ENCODE measurements around the gene ZBED5. TPM values are rescaled to one million over a fixed set of nuclear protein-coding genes. Genes with fewer than 3 reads are reported as not detected.

The ZBED5 gene
- total RNA-seq, 1 experiment from 2014 or later: 43.5 TPM

DNA sequence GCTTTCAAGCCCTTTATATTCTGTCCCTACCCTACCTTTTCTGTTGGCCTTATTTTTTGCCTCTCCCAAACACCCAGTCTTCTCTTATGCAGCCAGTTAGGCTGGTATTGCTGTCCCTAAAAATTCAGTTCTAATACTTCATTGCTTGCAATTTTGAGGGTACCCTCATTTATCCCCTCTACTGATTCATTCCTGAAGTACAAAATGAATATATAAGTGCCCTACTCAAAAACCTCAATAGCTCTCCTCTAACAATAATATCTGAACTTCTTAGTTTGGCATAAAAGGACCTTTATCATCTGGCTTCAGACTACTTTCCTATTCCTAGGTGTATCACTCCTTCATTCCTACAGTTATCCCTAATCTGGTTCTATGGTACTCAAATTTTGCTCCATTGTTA is 43.9 kb downstream of the ZBED5 start:
- TF ChIP-seq, protein P1, sequence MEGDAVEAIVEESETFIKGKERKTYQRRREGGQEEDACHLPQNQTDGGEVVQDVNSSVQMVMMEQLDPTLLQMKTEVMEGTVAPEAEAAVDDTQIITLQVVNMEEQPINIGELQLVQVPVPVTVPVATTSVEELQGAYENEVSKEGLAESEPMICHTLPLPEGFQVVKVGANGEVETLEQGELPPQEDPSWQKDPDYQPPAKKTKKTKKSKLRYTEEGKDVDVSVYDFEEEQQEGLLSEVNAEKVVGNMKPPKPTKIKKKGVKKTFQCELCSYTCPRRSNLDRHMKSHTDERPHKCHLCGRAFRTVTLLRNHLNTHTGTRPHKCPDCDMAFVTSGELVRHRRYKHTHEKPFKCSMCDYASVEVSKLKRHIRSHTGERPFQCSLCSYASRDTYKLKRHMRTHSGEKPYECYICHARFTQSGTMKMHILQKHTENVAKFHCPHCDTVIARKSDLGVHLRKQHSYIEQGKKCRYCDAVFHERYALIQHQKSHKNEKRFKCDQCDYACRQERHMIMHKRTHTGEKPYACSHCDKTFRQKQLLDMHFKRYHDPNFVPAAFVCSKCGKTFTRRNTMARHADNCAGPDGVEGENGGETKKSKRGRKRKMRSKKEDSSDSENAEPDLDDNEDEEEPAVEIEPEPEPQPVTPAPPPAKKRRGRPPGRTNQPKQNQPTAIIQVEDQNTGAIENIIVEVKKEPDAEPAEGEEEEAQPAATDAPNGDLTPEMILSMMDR (conservative IDR thresholded peaks at IDR 0.05; ENCODE audit: low read depth, low read length): no peak
- ChIA-PET CTCF (no interaction called here), POLR2A (ENCODE audit: low non-redundant PET) (no interaction called here)
- Histone ChIP-seq H3K4me1 (ENCODE audit: insufficient read depth, low read length, poor library complexity, severe bottlenecking) (no peaks in the 10 kb centered on the region), H3K36me3 (ENCODE audit: insufficient read depth, low read length, poor library complexity, severe bottlenecking) (no peaks in the 10 kb centered on the region), H3K27me3 (replicated peaks; ENCODE audit: insufficient read depth, low read depth, low read length, poor library complexity) (no peaks in the 10 kb centered on the region), H3K27ac (ENCODE audit: low read depth, low read length, poor library complexity, severe bottlenecking) (no peak overlapping the region), H3K4me3 (ENCODE audit: low read depth, low read length, poor library complexity, severe bottlenecking) (no peak overlapping the region), H3K9me3 (ENCODE audit: low read depth, low read length, poor library complexity, severe bottlenecking) (no peaks in the 10 kb centered on the region)
- no peak for DNase-seq (ENCODE audit: low spot score)
- BruUV-seq (replicated peaks): no TSS peak
- intact Hi-C loops (cut with micrococcal nuclease; ENCODE audit: unreplicated experiment): no loop called here

DNA sequence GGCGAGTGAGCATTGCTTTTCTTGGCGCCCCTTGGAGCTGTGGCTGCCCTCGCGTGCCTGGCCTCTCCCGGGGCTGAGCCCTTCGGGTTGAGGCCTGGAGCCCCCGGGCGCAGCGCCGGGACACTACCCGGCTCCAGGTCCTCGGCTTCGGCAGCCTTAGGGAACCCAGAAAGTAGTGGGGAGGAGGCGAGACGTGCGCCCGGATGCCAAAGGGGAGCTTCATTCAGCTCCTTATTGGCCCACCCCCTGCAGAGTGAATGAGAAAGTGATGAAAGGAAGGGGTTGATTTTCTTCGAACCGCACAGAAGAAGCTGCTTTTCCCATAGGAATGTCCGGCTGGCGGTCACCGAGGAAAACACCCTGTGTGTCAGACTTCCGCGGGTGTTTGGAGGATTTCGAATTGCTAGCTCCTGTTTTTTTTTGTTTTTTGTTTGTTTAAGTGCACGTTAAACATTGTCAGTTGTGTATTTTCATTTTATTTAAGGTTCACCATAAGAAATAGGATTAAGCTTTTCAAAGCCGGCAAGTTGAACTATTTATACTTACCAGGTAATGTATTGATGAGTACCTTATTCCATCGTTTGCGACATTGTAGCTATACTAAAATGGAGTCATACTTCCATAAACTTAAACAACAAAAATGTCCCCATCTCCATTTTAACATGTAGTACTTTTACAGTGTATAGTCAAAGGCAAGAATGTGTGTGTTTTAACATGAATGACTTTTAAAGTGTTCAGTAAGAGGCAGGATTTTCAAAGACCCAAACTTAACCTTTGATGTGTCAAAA is 48.3 kb downstream of the ZBED5 start:
- Histone ChIP-seq H3K4me3 (ENCODE audit: low read depth, low read length, poor library complexity, severe bottlenecking) (peak overlapping the region; percentile 94), H3K27ac (ENCODE audit: low read depth, low read length, poor library complexity, severe bottlenecking) (peak overlapping the region; percentile 98), H3K27me3 (replicated peaks; ENCODE audit: insufficient read depth, low read depth, low read length, poor library complexity) (no peaks in the 10 kb centered on the region), H3K4me1 (ENCODE audit: insufficient read depth, low read length, poor library complexity, severe bottlenecking) (peaks cover 18% of the 10 kb centered on the region), H3K9me3 (ENCODE audit: low read depth, low read length, poor library complexity, severe bottlenecking) (no peaks in the 10 kb centered on the region), H3K36me3 (ENCODE audit: insufficient read depth, low read length, poor library complexity, severe bottlenecking) (peaks cover 26% of the 10 kb centered on the region)
- ChIA-PET CTCF (interaction anchor here (0.5 to 1.0 kb wide), 3 partner anchors 47 to 124 kb away, joined by 3 read pairs; no protein-coding TSS in a partner anchor), POLR2A (ENCODE audit: low non-redundant PET) (interaction anchor here (0.7 to 1.7 kb wide), 6 partner anchors 11 to 811 kb away, joined by 3 to 8 read pairs (median 6); partner anchors contain the start of genes CTR9 and ZBED5)
- DNase-seq (ENCODE audit: low spot score): peak; percentile 69
- BruUV-seq (replicated peaks): TSS peak; percentile 76
- TF ChIP-seq EZH2 (IDR thresholded peaks at IDR 0.05; ENCODE audit: borderline replicate concordance, low read depth, low read length, poor library complexity, severe bottlenecking): no peak
- TF ChIP-seq, protein P1 (conservative IDR thresholded peaks at IDR 0.05; ENCODE audit: low read depth, low read length): no peak
- intact Hi-C loops (cut with micrococcal nuclease; ENCODE audit: unreplicated experiment): loop anchor here (5.0 kb wide), 2 partner anchors 48 to 123 kb away; partner anchors contain the start of gene ZBED5

DNA sequence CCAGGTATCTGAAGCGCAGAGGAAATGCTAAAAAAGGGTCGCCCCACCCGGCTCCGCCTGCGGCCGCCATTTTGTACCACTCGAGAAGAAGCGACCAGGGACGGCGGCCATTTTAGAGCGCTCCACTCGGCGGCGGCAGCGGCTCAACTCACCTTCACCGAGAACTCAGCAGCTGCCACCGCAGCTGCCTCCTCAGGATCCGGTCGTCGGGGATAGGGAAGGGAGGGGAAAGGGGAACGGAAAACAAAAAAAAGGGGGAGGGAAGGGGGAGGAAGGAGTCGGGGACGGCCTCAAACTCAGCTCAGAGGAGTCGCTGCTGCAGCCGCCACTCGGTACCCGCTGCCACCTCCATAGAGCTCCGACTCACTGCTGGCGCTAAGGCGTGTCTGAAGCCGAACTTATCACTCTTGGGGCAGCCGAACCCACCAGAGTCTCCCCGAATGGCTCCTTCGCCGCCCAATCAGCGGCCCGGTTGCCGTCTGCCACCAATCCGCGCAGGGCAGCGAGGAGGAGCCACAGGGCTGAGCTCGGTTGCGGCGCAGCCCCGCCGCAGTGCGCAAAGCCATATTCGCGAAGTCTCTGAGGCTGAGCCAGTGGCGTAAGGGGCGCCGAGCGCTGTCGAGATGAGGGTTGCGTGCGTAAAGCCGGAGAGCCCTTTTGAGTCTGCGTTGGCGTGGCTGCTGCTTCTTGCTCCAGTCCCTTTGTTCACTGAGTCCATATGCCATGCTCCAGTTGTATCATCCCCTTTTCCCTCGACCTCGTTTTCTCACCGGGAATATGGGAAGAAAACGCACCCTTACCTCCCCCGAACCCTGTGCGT is 49.1 kb downstream of the ZBED5 start, which contains the start of gene EIF4G2:
TSS of gene EIF4G2 (minus strand) at position 374 of the 820 bp plus-strand sequence.
- H3K4me1 ChIP-seq (ENCODE audit: insufficient read depth, low read length, poor library complexity, severe bottlenecking): peaks cover 18% of the 10 kb centered on the region
- intact Hi-C loops (cut with micrococcal nuclease; ENCODE audit: unreplicated experiment): loop anchor here (5.0 kb wide), 2 partner anchors 49 to 124 kb away; partner anchors contain the start of gene ZBED5
- CTCF ChIA-PET: interaction anchor here (0.5 to 1.0 kb wide), 3 partner anchors 16 to 404 kb away, joined by 3 to 5 read pairs (median 3); no protein-coding TSS in a partner anchor
- TF ChIP-seq, protein P1 (conservative IDR thresholded peaks at IDR 0.05; ENCODE audit: low read depth, low read length): no peak
- TF ChIP-seq EZH2 (IDR thresholded peaks at IDR 0.05; ENCODE audit: borderline replicate concordance, low read depth, low read length, poor library complexity, severe bottlenecking): no peak
- peak; percentile 99 for DNase-seq (ENCODE audit: low spot score)
- no peaks in the 10 kb centered on the region for H3K9me3 ChIP-seq (ENCODE audit: low read depth, low read length, poor library complexity, severe bottlenecking)
- BruUV-seq (replicated peaks): no TSS peak
- no peaks in the 10 kb centered on the region for H3K27me3 ChIP-seq (replicated peaks; ENCODE audit: insufficient read depth, low read depth, low read length, poor library complexity)
- POLR2A ChIA-PET (ENCODE audit: low non-redundant PET): interaction anchor here (0.6 to 1.7 kb wide), 8 partner anchors 11 to 125 kb away, joined by 3 to 17 read pairs (median 5); partner anchors contain the start of genes CTR9 and ZBED5
- peaks cover 34% of the 10 kb centered on the region for H3K36me3 ChIP-seq (ENCODE audit: insufficient read depth, low read length, poor library complexity, severe bottlenecking)
- peak within 1 kb of the TSS; percentile 98 for H3K27ac ChIP-seq (ENCODE audit: low read depth, low read length, poor library complexity, severe bottlenecking)
- H3K4me3 ChIP-seq (ENCODE audit: low read depth, low read length, poor library complexity, severe bottlenecking): peak within 1 kb of the TSS; percentile 94

All from A673 (cell line).